NCI-H526 treated with DMSO at 0.1 percent for 48 hours (cell line): ENCODE results near the gene CEP19.

Experiments used
- DNase-seq: peaks from one replicate; lab custom pipeline; 2025; lab: John Stamatoyannopoulos, UW

Gene CEP19

GRCh38 chr3:196708467-196708866 lies 3.6 kb downstream of the CEP19 start:
- DNase-seq = no peak

DNA sequence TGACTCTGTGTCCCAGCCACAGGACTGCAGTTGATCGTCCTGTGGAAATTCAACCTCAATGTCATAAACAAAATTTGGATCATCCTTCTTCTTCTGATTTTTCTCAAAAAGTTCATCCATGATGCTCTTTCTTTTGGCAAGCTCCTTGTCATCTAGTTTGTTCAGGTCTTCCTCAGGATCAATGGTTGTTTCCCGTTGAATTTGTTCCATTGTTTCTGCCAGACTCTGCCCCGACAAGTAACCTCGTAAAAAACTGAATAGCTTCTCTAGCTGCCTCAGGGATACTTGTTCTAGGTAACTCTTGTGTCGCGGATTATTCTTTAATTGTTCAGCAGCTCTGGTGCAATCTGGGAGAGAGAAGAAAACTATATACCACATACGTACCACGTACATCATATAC lies 4.5 kb downstream of the CEP19 start:
- DNase-seq = no peak

- DNase-seq = no peak
Measured at GRCh38 chr3:196706731-196707130, 5.3 kb downstream of the CEP19 start.

DNA sequence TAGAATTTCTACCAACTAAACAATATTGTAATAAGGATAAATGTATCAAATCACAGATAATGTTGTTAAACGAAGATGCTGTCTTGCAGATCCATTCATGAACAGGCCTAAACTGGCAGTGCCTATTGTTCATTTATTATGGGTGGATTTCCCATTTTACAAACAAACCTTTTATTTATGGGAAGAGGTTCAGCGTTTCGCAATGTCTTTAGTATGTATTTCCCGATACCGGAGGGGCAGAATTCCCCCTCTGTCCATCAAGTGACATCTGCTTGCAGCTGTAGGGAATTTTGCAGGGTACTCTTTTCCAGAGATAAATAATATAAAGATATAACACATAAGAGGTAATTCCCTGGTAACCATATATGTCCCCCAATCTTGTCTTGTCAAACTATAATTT lies 5.7 kb downstream of the CEP19 start:
- DNase-seq = no peak

DNA sequence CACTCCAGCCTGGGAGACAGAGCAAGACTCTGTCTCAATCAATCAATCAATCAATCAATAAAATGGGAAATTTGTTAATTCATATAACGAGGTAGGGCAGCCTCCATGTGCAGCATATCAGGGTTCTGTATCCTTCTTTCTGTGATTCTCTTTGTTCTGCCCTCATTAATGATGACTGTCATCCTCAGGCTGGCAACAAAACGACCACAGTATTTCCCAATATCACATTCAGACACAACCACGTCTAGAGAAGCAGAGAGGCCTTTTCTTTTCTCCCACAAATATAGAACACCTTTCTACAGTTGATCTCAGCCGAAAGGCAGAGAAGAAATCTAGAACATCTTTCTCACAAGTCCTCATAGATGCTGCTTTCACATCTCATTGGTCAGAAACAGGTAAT lies 11.2 kb downstream of the CEP19 start:
- no peak for DNase-seq

- no peak for DNase-seq
Measured at GRCh38 chr3:196699749-196700148, 12.3 kb downstream of the CEP19 start.

DNA sequence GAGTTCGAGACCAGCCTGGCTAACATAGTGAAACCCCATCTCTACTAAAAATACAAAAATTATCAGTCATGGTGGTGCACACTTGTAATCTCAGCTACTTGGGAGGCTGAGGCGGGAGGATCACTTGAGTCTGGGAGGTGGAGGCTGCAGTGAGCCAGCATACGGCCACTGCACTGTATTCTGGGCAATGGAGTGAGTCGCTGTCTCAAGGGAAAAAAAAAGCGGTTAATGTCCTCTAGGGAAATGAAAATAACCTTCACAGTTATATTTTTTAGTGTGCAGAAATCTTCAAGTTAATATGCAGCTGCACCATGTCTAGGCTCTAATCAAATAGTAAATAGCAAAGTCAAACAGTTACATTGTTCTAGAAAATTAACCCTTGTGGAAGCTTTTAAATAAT lies 14.8 kb downstream of the CEP19 start:
- no peak for DNase-seq

DNA sequence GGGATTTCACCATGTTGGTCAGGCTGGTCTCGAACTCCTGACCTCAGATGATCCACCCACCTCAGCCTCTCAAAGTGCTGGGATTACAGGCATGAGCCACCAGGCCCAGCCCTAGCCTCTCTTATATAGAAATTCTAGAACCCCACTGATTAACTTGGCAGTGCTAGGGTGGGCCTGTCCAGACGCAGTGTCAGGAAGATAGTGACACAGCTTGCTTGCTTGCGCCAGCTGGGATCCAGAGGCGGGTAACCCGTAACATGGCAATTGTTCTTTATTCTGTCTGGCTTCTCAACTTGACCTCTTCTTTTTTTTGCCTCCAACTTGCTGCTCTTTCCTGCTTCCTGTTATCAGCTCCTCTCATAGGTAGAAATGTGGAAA lies 16.2 kb downstream of the CEP19 start:
- DNase-seq = no peak

- DNase-seq = no peak
Measured at GRCh38 chr3:196694941-196695848, 16.9 kb downstream of the CEP19 start.

DNA sequence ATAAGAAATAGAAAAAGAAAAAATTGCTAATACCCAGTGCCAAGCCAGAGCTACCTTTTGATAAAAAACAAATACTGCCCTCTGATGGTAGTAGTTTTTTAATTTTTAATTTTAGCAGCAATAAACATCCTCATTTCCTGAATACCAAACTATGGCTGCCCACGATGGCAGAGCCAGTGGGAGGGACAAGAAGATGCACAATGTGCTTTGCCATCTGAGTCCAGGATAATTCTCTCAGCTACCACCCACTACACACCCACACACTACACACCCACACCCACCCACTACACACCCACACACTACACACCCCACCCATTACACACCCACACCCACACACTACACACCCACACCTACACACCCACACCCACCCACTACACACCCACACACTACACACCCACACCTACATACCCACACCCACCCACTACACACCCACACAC lies 17.8 kb downstream of the CEP19 start:
- no peak for DNase-seq

DNA sequence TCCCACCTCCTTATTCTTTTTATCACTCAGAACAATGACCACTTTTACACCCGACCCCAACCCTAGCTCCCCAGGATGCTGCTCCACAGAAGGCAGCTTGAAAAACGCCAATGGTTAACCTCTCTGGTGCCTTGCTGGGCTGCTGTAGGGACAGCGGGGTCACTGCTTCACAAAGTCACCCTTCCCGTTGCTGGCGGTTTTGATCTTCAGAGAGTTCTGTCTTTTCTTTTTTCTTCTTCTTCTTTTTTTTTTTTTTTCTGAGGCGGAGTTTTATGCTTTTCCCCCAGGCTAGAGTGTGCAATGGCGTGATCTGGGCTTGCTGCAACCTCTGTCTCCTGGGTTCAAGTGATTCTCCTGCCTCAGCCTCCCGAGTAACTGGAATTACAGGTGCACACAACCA lies 20.7 kb downstream of the CEP19 start:
- no peak for DNase-seq

- DNase-seq = no peak
Measured at GRCh38 chr3:196689941-196690660, 21.9 kb downstream of the CEP19 start.

- DNase-seq = no peak
Measured at GRCh38 chr3:196688349-196688748, 23.7 kb downstream of the CEP19 start.

DNA sequence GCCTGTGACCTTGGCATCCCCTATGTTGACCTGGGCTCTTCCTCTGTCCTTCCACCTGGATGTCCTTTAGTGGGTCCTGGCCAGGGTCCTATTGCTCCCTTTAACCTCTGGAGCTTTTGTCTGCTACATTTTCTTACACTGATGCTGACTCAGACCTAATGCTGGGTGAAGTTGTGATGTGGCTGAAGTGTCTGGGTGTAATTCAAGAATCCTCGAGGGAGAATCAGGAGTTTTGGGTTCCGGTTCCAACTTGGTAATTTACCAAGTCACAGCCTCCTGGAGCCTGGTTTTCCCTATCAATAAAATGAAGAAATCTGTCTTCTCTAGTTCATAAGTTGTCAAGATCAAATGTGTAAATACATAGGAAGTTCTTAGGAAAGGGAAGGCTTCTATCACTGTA lies 25.6 kb downstream of the CEP19 start:
- no peak for DNase-seq

DNA sequence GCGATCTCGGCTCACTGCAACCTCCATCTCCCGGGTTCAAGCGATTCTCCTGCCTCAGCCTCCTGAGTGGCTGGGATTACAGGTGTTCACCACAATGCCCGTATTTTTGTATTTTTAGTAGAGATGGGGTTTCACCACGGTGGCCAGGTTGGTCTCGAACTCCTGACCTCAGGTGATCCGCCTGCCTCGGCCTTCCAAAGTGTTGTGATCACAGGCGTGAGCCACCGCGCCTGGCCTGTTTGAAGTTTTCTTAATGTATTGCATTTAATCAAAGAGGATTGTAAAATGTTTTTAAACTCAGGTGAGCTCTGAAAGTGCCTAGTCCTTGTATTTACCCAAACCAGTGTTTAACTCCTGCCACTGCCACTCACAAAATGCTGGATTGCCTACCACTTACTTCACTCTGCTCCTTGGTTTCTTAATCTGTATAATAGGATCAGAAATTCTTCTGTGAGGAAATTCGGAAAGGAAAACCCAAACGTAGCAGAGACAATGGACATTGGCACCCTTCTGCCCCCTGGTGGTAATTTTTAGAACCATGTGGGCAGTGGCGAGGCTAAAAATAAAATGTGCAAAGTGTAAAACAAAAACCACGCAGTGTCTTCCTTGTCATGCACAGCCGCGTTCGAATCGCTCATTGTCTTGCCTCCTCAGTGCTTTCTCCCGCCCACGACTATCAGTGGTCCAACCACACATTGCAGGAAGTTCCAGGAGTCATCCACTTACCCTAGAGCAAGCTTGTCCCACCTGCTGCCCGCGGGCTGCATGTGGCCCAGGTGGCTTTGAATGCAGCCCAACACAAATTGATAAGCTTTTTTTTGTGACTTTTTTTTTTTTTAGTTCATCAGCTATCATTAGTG lies 27.3 kb downstream of the CEP19 start:
- peak; percentile 50 for DNase-seq

GRCh38 chr3:196677931-196678330 lies 34.1 kb downstream of the CEP19 start:
- DNase-seq = no peak

GRCh38 chr3:196677353-196677752 lies 34.7 kb downstream of the CEP19 start:
- DNase-seq = no peak

DNA sequence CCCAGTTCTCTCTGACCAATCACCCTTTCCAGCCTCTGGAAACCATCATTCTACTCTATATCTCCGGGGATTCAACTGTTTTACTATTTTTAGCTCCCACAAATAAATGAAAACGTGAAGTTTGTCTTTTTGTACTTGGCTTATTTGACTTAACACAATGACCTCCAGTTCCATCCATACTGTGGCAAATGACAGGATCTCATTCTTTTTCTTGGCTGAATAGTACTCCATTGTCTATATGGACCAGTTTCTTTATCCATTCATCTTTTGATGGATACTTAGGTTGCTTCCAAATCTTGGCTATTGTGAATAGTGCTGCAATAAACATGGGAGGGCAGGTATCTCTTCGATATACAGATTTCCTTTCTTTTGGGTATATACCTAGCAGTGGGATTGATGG lies 38.4 kb downstream of the CEP19 start:
- DNase-seq = no peak

DNA sequence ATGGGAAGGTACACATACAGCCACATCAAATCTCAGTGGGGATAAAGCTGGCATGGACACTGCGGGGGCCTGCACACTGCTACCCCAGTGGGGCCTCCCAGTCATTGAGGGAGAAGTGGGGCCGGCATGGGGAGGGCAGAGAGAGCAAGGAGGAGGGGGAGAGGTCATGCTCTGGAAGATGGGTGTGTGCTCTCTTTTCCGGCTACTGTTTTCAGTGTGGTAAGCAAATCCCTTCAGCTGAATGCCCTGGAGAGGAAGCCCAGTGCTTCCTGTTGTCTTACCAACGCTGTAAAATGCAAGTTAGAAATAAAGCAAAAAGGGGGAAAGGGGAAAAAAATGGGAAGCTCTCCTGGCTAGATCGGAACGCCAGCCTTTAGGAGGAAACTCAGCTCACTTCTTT lies 41.7 kb downstream of the CEP19 start:
- no peak for DNase-seq

- no peak for DNase-seq
Measured at GRCh38 chr3:196667056-196667825, 44.8 kb downstream of the CEP19 start.

DNA sequence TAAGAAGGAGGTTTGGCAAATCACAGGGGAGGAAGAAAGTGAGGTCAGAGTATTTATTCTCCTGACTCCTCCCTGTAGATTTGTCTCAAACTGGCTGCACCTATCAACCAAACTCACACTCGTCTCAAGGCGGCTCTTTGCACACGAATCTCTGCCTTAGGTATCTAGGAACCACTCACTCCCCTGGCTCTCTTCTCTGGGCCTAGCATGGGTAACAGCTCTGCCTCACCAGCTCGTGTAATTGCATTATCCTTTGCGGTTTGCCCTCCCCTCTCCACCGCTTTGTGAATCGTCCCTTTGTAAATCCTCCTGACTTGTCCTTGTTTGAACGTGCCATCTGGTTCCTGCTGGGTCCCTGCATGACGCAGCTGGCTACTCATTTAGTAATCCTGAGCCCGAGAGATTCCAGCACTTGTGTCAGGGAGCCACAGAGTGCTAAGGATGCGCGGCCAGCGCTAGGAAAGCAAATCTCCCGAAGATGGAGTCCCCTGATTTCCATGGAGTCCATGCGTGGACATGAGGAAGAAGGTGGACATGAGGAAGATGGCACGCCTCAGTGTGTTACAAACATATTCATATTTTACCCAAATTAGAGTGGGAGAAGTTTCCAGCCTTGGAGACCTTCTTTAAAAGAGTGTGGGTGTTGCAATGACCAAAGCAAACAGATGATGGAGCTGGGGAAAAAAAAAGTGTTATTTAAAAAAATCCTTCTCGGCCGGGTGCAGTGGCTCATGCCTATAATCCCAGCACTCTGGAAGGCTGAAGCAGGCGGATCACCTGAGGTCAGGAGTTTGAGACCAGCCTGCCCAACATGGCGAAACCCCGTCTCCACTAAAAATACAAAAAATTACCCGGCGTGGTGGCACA lies 45.8 kb downstream of the CEP19 start:
- peak; percentile 91 for DNase-seq
